Naive B cell (primary cell): ENCODE results near the gene TRIM48. TPM values are rescaled to one million over a fixed set of nuclear protein-coding genes. Genes with fewer than 3 reads are reported as not detected.
"Not testable (repeated sequence)": the region's sequence is repeated elsewhere in the genome, so short reads cannot be mapped to it uniquely, and the experiment has no call there.

Experiments
- ATAC-seq, 2 donors: fragments of 150-1000 bp; cut with Tn5 transposase; 2 replicates each; pipeline ENCODE4 v1.10.0; 2021; ENCODE audit warnings: low read depth in 2 of 2, mild to moderate bottlenecking in 2 of 2, moderate library complexity in 2 of 2
- DNase-seq: peaks from one replicate; pipeline ENCODE4 v3.0.0; 2022
- H3K27ac Mint-ChIP-seq, 6 donors: one replicate each; pipeline ENCODE4 v1.8.0; 2020 to 2022; ENCODE audit warnings: mild to moderate bottlenecking in 6 of 6, mixed read lengths in 6 of 6, moderate library complexity in 5 of 6, inconsistent platforms in 2 of 6
- H3K27me3 Mint-ChIP-seq, 3 donors: one replicate each; pipeline ENCODE4 v1.8.0; 2021 to 2022; ENCODE audit warnings: mixed read lengths in 3 of 3, mild to moderate bottlenecking in 1 of 3
- H3K36me3 Mint-ChIP-seq, 2 donors: one replicate each; pipeline ENCODE4 v1.8.0; 2020 to 2022; ENCODE audit warnings: mixed read lengths in 2 of 2, inconsistent platforms in 1 of 2, mild to moderate bottlenecking in 1 of 2
- H3K4me1 Mint-ChIP-seq, 3 donors: one replicate each; pipeline ENCODE4 v1.8.0; 2020 to 2022; ENCODE audit warnings: mixed read lengths in 3 of 3, inconsistent platforms in 1 of 3, mild to moderate bottlenecking in 1 of 3, moderate library complexity in 1 of 3
- H3K4me3 Mint-ChIP-seq, 8 donors: one replicate each; pipeline ENCODE4 v1.8.0; 2020 to 2022; ENCODE audit warnings: mild to moderate bottlenecking in 8 of 8, mixed read lengths in 8 of 8, moderate library complexity in 8 of 8, inconsistent platforms in 2 of 8
- H3K9me3 Mint-ChIP-seq, 7 donors: one replicate each; pipeline ENCODE4 v1.8.0; 2020 to 2022; ENCODE audit warnings: mixed read lengths in 7 of 7, mild to moderate bottlenecking in 5 of 7, inconsistent platforms in 2 of 7, moderate library complexity in 1 of 7
- polyA plus RNA-seq, 6 donors: library from polyadenylated mRNA; unstranded; fragments of 300-500 nt; fragmentation: Illumina TruSeq; gene quantifications; one replicate each; pipeline ENCODE4 v1.2.3, GENCODE V29; 2021; ENCODE audit warnings: low read depth in 6 of 6

The TRIM48 gene
- not detected for polyA plus RNA-seq

- H3K36me3 Mint-ChIP-seq, H3K4me3 Mint-ChIP-seq, H3K27me3 Mint-ChIP-seq, ATAC-seq, H3K4me1 Mint-ChIP-seq, H3K27ac Mint-ChIP-seq, DNase-seq, H3K9me3 Mint-ChIP-seq: not testable (repeated sequence)
Measured at GRCh38 chr11:55261855-55262254, at the start of gene TRIM48. Gene TRIM48, plus strand, starts transcription at chr11:55262155. Its CDS starts 113 bp downstream, at chr11:55262268.

- H3K4me1 Mint-ChIP-seq, H3K27me3 Mint-ChIP-seq, H3K36me3 Mint-ChIP-seq, H3K27ac Mint-ChIP-seq, ATAC-seq, DNase-seq: not testable (repeated sequence)
- Mint-ChIP-seq H3K4me3 (peak overlapping the region in 1 of 8 donors; percentile 29), H3K9me3 (peaks cover 0 to 33% (median 13%) of the 10 kb centered on the region in 7 donors)
Measured at GRCh38 chr11:55238316-55238715, 23.6 kb upstream of the TRIM48 start.

GRCh38 chr11:55263081-55263480 is 1.1 kb downstream of the TRIM48 start:
- no peaks in the 10 kb centered on the region for H3K36me3 Mint-ChIP-seq
- DNase-seq = no peak
- no peak for ATAC-seq
- H3K4me1 Mint-ChIP-seq = no peaks in the 10 kb centered on the region
- H3K27ac Mint-ChIP-seq = no peak overlapping the region
- no peaks in the 10 kb centered on the region for H3K27me3 Mint-ChIP-seq
- peaks cover 0 to 5% (median 3%) of the 10 kb centered on the region in 7 donors for H3K9me3 Mint-ChIP-seq
- no peak overlapping the region for H3K4me3 Mint-ChIP-seq

Other genes with a start within 250 kb of the TRIM48 start
- gene OR4A16, start 81.0 kb downstream of the TRIM48 start, polyA plus RNA-seq = not detected
- gene OR4A15, start 105.8 kb downstream of the TRIM48 start, polyA plus RNA-seq = not detected